GM18868 (cell line): ENCODE measurements around the gene VSNL1.
A peak's percentile ranks its signal among the peaks of the same experiment; 100 is the strongest.

Source experiments
- ATAC-seq: cut with Tn5 transposase; IDR thresholded peaks from one replicate; pipeline ENCODE4 v1.9.1; 2021; ENCODE audit warnings: mild to moderate bottlenecking, moderate library complexity; ENCODE audit not compliant: unreplicated experiment

The VSNL1 gene

GRCh38 chr2:17580319-17580715 lies 39.8 kb downstream of the VSNL1 start:
- ATAC-seq, result no peak

DNA sequence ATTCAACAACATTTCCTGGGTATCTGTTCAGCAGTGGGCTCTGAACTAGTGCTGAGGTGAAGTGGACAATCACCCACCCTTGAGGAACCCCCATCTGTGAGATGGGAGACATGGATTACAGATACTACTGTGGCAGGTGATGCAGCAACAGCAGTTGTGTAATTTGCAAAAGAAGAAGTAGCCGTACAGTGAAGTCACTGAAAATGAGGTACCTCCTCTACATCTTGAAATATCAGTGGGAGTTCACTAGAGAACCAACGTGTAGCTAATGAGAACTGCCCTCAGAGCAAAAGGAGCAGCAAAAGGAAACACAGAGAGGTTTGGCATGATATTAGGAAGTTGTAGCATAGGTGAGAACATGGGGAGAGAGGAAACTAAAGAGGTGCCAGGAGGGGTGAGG lies 41.3 kb downstream of the VSNL1 start:
- ATAC-seq, result no peak

- no peak for ATAC-seq
These were observed 42.7 kb downstream of the VSNL1 start for GRCh38 chr2:17583166-17583565.

- no peak for ATAC-seq
These were observed 43.1 kb downstream of the VSNL1 start for GRCh38 chr2:17583646-17584045.

GRCh38 chr2:17584689-17585088 lies 44.2 kb downstream of the VSNL1 start:
- ATAC-seq, result peak; percentile 53

GRCh38 chr2:17587469-17587868 lies 47.0 kb downstream of the VSNL1 start:
- ATAC-seq, result no peak

GRCh38 chr2:17588031-17588430 lies 47.5 kb downstream of the VSNL1 start:
- ATAC-seq, result no peak

DNA sequence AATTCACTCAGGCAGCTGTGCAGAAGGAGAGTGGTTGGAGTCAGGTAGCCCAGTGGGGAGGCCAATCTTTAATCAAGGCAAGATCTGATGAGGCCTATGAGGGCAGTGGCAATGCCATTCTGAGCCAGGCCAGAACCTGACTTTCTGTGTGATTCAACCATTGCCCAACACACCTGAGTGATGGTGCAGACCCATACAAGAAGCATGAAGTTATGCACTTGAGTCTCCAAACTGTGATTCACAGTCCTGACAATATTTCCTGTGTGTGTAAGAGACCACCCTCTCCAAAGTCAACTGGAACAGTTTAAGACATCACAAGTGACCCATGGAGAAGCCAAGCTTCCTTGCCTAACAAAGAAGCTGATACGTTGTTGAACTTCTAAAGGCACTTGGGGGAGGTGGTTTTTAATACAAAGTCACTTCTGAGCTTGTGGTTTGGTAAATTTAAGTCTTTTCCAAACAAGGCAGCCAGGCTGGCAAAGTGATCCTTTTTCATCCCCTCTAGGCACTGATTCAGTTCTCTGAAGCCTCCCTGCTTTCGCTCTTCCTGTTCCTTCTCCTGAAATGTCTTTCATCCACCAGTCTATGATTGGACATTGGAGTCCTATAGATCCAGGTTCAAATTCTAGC lies 49.0 kb downstream of the VSNL1 start:
- ATAC-seq, result no peak

DNA sequence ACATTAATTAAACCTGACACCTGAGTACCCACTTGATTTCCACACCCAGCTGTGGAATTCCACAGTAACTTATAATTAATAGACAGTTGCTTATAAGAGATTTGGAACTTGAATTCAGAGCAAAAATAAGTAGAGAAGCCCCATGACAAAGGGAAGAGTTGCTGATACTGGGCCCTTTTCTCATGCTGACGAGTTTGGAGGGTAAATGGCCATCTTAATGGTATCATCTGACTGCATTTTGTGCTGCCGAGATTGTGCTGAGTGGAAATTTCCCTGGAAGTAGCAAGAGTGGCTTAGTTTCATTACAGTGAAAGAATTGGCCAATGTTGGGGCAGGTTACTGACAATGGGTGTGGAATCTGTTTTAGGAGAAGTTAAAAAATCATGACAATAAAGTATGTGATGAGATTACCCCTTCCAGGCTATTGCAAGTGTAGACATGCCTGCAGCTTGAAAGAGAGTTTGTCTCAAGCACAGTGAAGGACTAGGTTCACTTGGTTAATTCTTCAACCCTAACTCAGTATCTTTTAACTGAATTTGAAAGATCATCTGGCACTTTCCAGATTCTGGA lies 49.9 kb downstream of the VSNL1 start:
- ATAC-seq, result no peak

DNA sequence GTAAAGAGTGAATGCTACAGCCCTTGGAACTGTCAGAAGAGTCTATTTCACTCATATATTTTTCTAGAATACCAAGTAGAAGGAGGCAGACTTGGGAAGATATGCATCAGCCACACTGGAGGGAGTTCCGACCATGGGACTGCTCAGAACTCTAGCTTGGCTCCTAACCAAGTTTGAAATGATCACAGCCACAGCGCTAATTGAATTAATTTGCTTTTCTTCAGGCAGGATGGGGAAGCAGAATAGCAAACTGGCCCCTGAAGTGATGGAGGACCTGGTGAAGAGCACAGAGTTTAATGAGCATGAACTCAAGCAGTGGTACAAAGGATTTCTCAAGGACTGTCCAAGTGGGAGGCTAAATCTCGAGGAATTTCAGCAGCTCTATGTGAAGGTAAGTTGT lies 51.4 kb downstream of the VSNL1 start:
- ATAC-seq, result no peak

GRCh38 chr2:17592731-17593409 lies 52.4 kb downstream of the VSNL1 start:
- ATAC-seq, result no peak

GRCh38 chr2:17593445-17593840 lies 52.9 kb downstream of the VSNL1 start:
- no peak for ATAC-seq

GRCh38 chr2:17593841-17594491 lies 53.5 kb downstream of the VSNL1 start:
- no peak for ATAC-seq

DNA sequence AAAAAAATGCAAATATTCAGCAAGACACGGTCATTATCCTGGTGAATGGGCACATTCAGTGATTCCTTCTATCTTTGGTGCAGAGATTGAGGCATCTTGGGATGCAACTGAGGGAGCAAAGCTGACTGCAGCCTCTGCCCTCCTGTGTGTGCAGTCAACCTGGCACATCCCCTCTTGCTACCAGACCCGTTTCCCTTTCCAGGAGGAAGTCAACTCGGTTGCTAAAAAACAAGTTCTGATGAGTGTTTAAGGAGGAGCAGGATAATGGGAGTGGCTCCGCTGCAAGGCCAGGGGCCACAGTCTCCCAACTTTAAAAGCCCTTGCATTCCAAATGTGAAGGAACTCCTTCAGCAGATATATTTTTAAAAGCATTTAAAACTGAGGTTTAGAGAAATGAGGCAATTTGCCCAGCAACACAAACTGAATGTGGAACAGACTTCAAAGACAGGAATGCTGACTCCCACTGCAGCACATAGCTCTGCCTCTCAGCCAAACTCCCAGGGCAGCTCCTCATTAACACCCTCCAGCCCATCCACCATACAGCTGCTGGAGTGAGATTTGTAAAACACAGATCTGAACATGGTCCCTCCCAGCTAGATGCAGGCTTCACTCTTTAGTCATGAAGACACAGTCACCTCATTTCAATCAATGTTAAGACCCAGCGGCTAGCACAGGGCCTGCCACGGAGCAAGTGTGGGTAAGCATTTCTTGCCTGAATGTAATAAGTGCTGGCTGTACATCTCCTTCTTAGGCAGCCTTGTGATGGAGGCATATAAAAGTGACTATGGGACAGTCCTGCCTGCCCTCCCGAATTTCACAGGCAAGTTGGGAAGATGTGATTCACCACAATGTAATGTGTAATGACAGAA lies 54.3 kb downstream of the VSNL1 start:
- no peak for ATAC-seq

DNA sequence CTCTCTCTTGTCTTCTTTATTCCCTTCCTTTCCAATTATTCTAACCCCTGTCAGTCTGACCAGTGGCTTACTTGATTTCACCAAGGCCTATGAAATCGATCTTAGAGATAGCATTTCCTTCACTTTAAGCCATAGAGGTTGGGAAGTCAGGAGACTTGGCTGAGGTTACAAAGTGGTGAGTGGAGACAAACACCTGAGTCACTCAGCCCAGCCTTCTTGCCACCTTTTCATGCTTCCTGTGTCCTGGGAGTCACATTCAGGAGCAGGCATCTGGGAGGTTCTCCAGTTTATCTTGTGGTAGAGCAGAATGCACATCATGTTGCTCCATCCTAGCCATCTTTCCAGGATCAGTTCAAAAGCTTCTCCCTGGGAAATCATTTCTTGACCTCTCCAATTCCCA lies 59.1 kb downstream of the VSNL1 start:
- ATAC-seq, result no peak

DNA sequence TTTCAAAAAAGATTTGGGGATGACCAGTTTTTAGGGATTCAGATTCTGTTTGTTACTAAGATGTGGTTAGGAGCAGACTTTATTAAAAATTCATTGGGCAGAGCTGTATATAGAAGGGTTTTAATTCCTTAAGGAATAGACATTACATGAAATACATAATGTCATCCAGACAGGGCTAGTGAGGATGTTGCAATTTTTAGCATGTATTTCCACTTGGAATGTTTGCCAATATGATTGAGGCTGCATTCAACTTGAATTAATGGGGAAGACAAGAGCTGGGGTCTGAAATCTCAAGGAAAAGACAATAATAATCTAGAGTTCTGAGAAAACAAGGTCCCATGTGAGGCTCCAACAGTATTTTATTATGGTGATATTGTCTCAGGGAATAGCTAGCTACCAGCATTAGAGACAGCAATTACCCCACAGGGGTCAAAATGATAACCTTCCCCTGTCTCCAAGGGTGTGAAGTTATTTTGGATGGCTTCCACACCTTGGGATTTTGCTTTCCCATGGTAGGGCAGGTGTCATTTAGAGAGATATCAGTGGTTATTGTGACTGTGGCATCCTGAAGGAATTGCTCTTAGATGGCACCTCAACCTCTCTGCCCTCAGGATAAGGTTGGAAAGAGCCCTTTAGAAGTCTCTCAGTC lies 60.2 kb downstream of the VSNL1 start:
- ATAC-seq, result no peak

GRCh38 chr2:17604050-17604449 lies 63.6 kb downstream of the VSNL1 start:
- no peak for ATAC-seq

DNA sequence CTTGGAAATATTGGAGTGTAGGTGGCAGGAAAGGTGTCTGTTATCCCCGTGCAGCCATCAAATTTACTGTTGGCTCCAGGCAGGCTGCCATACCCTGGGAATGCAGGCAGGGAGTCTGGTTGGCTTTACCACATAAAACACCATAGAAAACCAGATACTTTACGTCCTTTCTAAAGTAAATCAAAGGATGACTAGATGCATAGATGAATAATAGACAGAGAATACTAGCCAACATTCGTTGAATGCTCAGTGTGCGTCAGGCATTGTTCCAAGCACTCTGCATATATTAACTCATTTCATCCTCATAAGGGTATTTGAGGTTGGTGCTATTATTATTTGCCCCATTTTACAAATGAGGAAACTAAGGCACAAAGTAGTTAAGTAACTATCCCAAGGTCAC lies 65.2 kb downstream of the VSNL1 start:
- ATAC-seq, result no peak

DNA sequence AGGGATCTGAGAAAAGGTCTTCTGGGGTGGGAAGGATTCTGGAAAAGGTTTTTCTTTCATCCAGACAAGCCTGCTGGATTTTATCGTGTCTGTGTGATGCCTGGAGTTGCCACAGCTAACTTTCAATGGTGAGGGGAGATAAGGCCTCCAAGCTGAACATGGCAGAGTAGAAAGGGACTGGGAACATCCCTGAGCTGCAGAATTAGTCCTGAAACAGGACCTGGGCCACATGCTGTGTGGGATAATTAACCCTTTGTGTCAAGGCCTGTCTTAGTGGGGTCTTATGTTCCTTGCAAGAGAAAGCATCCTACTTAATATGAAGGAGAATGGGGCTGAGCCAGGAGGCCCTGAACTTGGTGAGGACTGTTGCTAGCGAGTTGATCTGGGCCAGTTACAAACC lies 66.4 kb downstream of the VSNL1 start:
- ATAC-seq, result no peak

GRCh38 chr2:17607379-17607778 lies 66.9 kb downstream of the VSNL1 start:
- ATAC-seq, result no peak

DNA sequence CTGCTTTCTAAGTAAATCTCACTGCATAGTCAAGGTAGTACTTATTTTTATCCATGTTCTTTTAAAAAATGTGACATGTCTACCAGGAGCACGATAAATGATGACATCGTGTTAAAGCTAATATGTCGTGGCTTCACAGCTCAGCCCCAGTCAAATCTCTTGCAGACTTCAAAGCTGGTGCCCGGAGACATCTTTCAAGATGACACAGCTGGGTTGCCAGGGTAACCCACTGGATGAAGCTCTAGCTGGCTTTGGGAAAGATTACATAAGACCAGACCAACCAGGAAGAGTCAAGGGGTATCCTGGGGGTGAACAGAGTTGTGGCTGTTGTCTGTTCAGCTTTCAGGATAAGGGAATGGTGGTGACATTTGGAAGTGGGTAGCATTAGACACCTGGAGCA lies 67.8 kb downstream of the VSNL1 start:
- ATAC-seq, result no peak
